Progenitor cell of endocrine pancreas (in vitro differentiated cells): Measurements from ENCODE around the gene TTC4. TPM values are rescaled to one million over a fixed set of nuclear protein-coding genes. Genes with fewer than 3 reads are reported as not detected.

Experiments used
- DNase-seq: peaks from one replicate; pipeline ENCODE4 v3.0.0; 2021; ENCODE audit warnings: low spot score; ENCODE audit not compliant: unreplicated experiment
- H3K27ac Mint-ChIP-seq: 2 replicates; pipeline ENCODE4 v1.8.0; 2021; ENCODE audit warnings: mild to moderate bottlenecking, moderate library complexity, mixed read lengths
- H3K27me3 Mint-ChIP-seq: 2 replicates; pipeline ENCODE4 v1.8.0; 2021; ENCODE audit warnings: mixed read lengths
- H3K36me3 Mint-ChIP-seq: 2 replicates; pipeline ENCODE4 v1.8.0; 2022; ENCODE audit warnings: mixed read lengths; ENCODE audit not compliant: insufficient read depth
- H3K4me1 Mint-ChIP-seq: 2 replicates; pipeline ENCODE4 v1.8.0; 2021; ENCODE audit warnings: low read depth, mixed read lengths
- H3K4me3 Mint-ChIP-seq: 2 replicates; pipeline ENCODE4 v1.8.0; 2021; ENCODE audit warnings: low read depth, mild to moderate bottlenecking, moderate library complexity, mixed read lengths
- H3K9me3 Mint-ChIP-seq: 2 replicates; pipeline ENCODE4 v1.8.0; 2021; ENCODE audit warnings: low read depth, mixed read lengths
- CTCF ChIP-seq: fragments of 200-600 bp; sonication (generic); IDR thresholded peaks from one replicate; pipeline ENCODE4 v1.5.0; 2021; ENCODE audit warnings: antibody characterized with exemption, mild to moderate bottlenecking; ENCODE audit not compliant: unreplicated experiment
- total RNA-seq: library from RNA; stranded (reverse); gene quantifications from 2 replicates; pipeline ENCODE4 v1.2.1, GENCODE V29; 2021

TTC4 gene
- total RNA-seq, 1 donor from 2014 or later = 24.0 TPM

- no peak for TF ChIP-seq CTCF
- DNase-seq = no peak
- no peak overlapping the region for H3K27ac Mint-ChIP-seq
Measured at GRCh38 chr1:54736685-54737084, 21.0 kb downstream of the TTC4 start.

GRCh38 chr1:54738244-54738643 lies 22.6 kb downstream of the TTC4 start:
- H3K27me3 Mint-ChIP-seq = no peaks in the 10 kb centered on the region
- DNase-seq = no peak
- H3K4me3 Mint-ChIP-seq = no peak overlapping the region
- no peak for TF ChIP-seq CTCF
- H3K27ac Mint-ChIP-seq = no peak overlapping the region
- H3K9me3 Mint-ChIP-seq = no peaks in the 10 kb centered on the region
- H3K36me3 Mint-ChIP-seq = peaks cover 27% of the 10 kb centered on the region
- H3K4me1 Mint-ChIP-seq = no peaks in the 10 kb centered on the region

More at GRCh38 chr1:54736685-54737084, 21.0 kb downstream of the TTC4 start:
- Mint-ChIP-seq H3K4me3 (no peak overlapping the region), H3K27me3 (no peaks in the 10 kb centered on the region), H3K36me3 (peaks cover 25% of the 10 kb centered on the region), H3K4me1 (no peaks in the 10 kb centered on the region), H3K9me3 (no peaks in the 10 kb centered on the region)

GRCh38 chr1:54741531-54741930 lies 25.9 kb downstream of the TTC4 start:
- H3K4me1 Mint-ChIP-seq = no peaks in the 10 kb centered on the region
- H3K27me3 Mint-ChIP-seq = no peaks in the 10 kb centered on the region

GRCh38 chr1:54742282-54742681 lies 26.6 kb downstream of the TTC4 start:
- no peak for TF ChIP-seq CTCF
- no peaks in the 10 kb centered on the region for H3K9me3 Mint-ChIP-seq
- no peak overlapping the region for H3K27ac Mint-ChIP-seq
- no peak for DNase-seq
- no peaks in the 10 kb centered on the region for H3K4me1 Mint-ChIP-seq
- peaks cover 18% of the 10 kb centered on the region for H3K36me3 Mint-ChIP-seq
- no peak overlapping the region for H3K4me3 Mint-ChIP-seq
- H3K27me3 Mint-ChIP-seq = no peaks in the 10 kb centered on the region

More at GRCh38 chr1:54741531-54741930, 25.9 kb downstream of the TTC4 start:
- no peak for TF ChIP-seq CTCF
- Mint-ChIP-seq H3K4me3 (no peak overlapping the region), H3K9me3 (no peaks in the 10 kb centered on the region), H3K27ac (no peak overlapping the region), H3K36me3 (peaks cover 23% of the 10 kb centered on the region)
- DNase-seq = no peak

- no peaks in the 10 kb centered on the region for H3K4me1 Mint-ChIP-seq
- H3K36me3 Mint-ChIP-seq = peaks cover 12% of the 10 kb centered on the region
- no peak overlapping the region for H3K4me3 Mint-ChIP-seq
- peaks cover 3% of the 10 kb centered on the region for H3K27me3 Mint-ChIP-seq
- H3K9me3 Mint-ChIP-seq = no peaks in the 10 kb centered on the region
- no peak overlapping the region for H3K27ac Mint-ChIP-seq
- no peak for TF ChIP-seq CTCF
- DNase-seq = no peak
Measured at GRCh38 chr1:54743416-54744226, 28.0 kb downstream of the TTC4 start.
